Superior temporal gyrus (tissue), 1 donor: Measurements from ENCODE around the gene ADAP1.
"Not testable (repeated sequence)": the region's sequence is repeated elsewhere in the genome, so short reads cannot be mapped to it uniquely, and the experiment has no call there.

Experiments used
- DNase-seq: peaks from one replicate; pipeline ENCODE4 v3.0.0-alpha.2; 2016; ENCODE audit errors: extremely low spot score

The ADAP1 gene

GRCh38 chr7:882336-883035 is 72.0 kb downstream of the ADAP1 start:
- DNase-seq, result no peak

GRCh38 chr7:881441-882234 is 72.8 kb downstream of the ADAP1 start:
- no peak for DNase-seq

- DNase-seq, result no peak
Measured at GRCh38 chr7:880450-880849, 74.0 kb downstream of the ADAP1 start.

GRCh38 chr7:879706-880105 is 74.8 kb downstream of the ADAP1 start:
- no peak for DNase-seq

- DNase-seq, result no peak
Measured at GRCh38 chr7:879093-879492, 75.4 kb downstream of the ADAP1 start.

GRCh38 chr7:877312-878232 is 76.9 kb downstream of the ADAP1 start:
- DNase-seq, result no peak

GRCh38 chr7:876972-877311 is 77.5 kb downstream of the ADAP1 start:
- DNase-seq, result no peak

- DNase-seq, result peak; percentile 90
Measured at GRCh38 chr7:876077-876971, 78.2 kb downstream of the ADAP1 start, which contains the start of gene GET4. GET4 (plus strand) TSS chr7:876554; CDS start chr7:876646, 92 bp downstream.

- no peak for DNase-seq
Measured at GRCh38 chr7:875476-876076, 78.9 kb downstream of the ADAP1 start.

- DNase-seq, result no peak
Measured at GRCh38 chr7:875051-875450, 79.4 kb downstream of the ADAP1 start.

- no peak for DNase-seq
Measured at GRCh38 chr7:874031-874749, 80.3 kb downstream of the ADAP1 start.

- peak; percentile 93 for DNase-seq
Measured at GRCh38 chr7:873367-874002, 81.0 kb downstream of the ADAP1 start.

GRCh38 chr7:872685-873084 is 81.8 kb downstream of the ADAP1 start:
- DNase-seq, result not testable (repeated sequence)

- no peak for DNase-seq
Measured at GRCh38 chr7:871900-872537, 82.5 kb downstream of the ADAP1 start.

GRCh38 chr7:869348-869747 is 85.1 kb downstream of the ADAP1 start:
- DNase-seq, result peak; percentile 3

- DNase-seq, result no peak
Measured at GRCh38 chr7:868189-868486, 86.3 kb downstream of the ADAP1 start.

GRCh38 chr7:867406-868188 is 86.9 kb downstream of the ADAP1 start:
- DNase-seq, result no peak

- DNase-seq, result no peak
Measured at GRCh38 chr7:867001-867405, 87.5 kb downstream of the ADAP1 start.
